Mesothelial cell of epicardium (in vitro differentiated cells): Measurements from ENCODE around the gene CLEC4G. TPM values are rescaled to one million over a fixed set of nuclear protein-coding genes. Genes with fewer than 3 reads are reported as not detected.
A peak's percentile ranks its signal among the peaks of the same experiment; 100 is the strongest.
"Not testable (repeated sequence)": the region's sequence is repeated elsewhere in the genome, so short reads cannot be mapped to it uniquely, and the experiment has no call there.

Experiments used
- DNase-seq, 2 experiments: peaks; one replicate each; pipeline ENCODE4 v3.0.0; 2021; ENCODE audit warnings: low spot score in 2 of 2; ENCODE audit not compliant: unreplicated experiment in 2 of 2
- H3K27ac Mint-ChIP-seq: 2 replicates; pipeline ENCODE4 v1.8.0; 2021; ENCODE audit warnings: mixed read lengths
- H3K27me3 Mint-ChIP-seq: 2 replicates; pipeline ENCODE4 v1.8.0; 2021; ENCODE audit warnings: low read depth, mixed read lengths
- H3K36me3 Mint-ChIP-seq: 2 replicates; pipeline ENCODE4 v1.8.0; 2021; ENCODE audit warnings: mixed read lengths
- H3K4me1 Mint-ChIP-seq: 2 replicates; pipeline ENCODE4 v1.8.0; 2021; ENCODE audit warnings: mixed read lengths
- H3K4me3 Mint-ChIP-seq: 2 replicates; pipeline ENCODE4 v1.8.0; 2021; ENCODE audit warnings: mild to moderate bottlenecking, moderate library complexity, mixed read lengths
- H3K9me3 Mint-ChIP-seq: 2 replicates; pipeline ENCODE4 v1.8.0; 2021; ENCODE audit warnings: mixed read lengths
- CTCF ChIP-seq: fragments of 200-600 bp; sonication (generic); IDR thresholded peaks from one replicate; pipeline ENCODE4 v1.5.0; 2021; ENCODE audit warnings: antibody characterized with exemption; ENCODE audit not compliant: unreplicated experiment
- total RNA-seq: library from RNA; stranded (reverse); gene quantifications from 3 replicates; pipeline ENCODE4 v1.2.1, GENCODE V29; 2021

Gene CLEC4G
- total RNA-seq, 1 donor from 2014 or later, result not detected

GRCh38 chr19:7773841-7774240 is 41.9 kb upstream of the CLEC4G start:
- Mint-ChIP-seq H3K36me3 (no peaks in the 10 kb centered on the region), H3K27ac (no peak overlapping the region), H3K4me3 (no peak overlapping the region), H3K9me3 (no peaks in the 10 kb centered on the region), H3K4me1 (peaks cover 17% of the 10 kb centered on the region), H3K27me3 (no peaks in the 10 kb centered on the region)
- no peak for TF ChIP-seq CTCF
- DNase-seq, result no peak

- H3K4me1 Mint-ChIP-seq, result peaks cover 17% of the 10 kb centered on the region
- peak overlapping the region; percentile 28 for H3K27ac Mint-ChIP-seq
- H3K27me3 Mint-ChIP-seq, result no peaks in the 10 kb centered on the region
- no peak overlapping the region for H3K4me3 Mint-ChIP-seq
- no peaks in the 10 kb centered on the region for H3K9me3 Mint-ChIP-seq
- no peaks in the 10 kb centered on the region for H3K36me3 Mint-ChIP-seq
- DNase-seq, result no peak
- TF ChIP-seq CTCF, result no peak
Measured at GRCh38 chr19:7772752-7773291, 40.9 kb upstream of the CLEC4G start.

GRCh38 chr19:7771072-7771471 is 39.2 kb upstream of the CLEC4G start:
- Mint-ChIP-seq H3K9me3 (no peaks in the 10 kb centered on the region), H3K36me3 (no peaks in the 10 kb centered on the region), H3K27ac (no peak overlapping the region), H3K4me3 (no peak overlapping the region), H3K4me1 (peaks cover 17% of the 10 kb centered on the region), H3K27me3 (peaks cover 3% of the 10 kb centered on the region)
- no peak for TF ChIP-seq CTCF
- DNase-seq, result no peak

GRCh38 chr19:7769171-7769570 is 37.3 kb upstream of the CLEC4G start:
- no peak overlapping the region for H3K27ac Mint-ChIP-seq
- no peak for TF ChIP-seq CTCF
- H3K36me3 Mint-ChIP-seq, result no peaks in the 10 kb centered on the region
- no peak overlapping the region for H3K4me3 Mint-ChIP-seq
- H3K27me3 Mint-ChIP-seq, result peaks cover 3% of the 10 kb centered on the region
- no peak for DNase-seq
- H3K9me3 Mint-ChIP-seq, result no peaks in the 10 kb centered on the region
- peaks cover 25% of the 10 kb centered on the region for H3K4me1 Mint-ChIP-seq

- peaks cover 3% of the 10 kb centered on the region for H3K9me3 Mint-ChIP-seq
- DNase-seq, result no peak
- H3K4me3 Mint-ChIP-seq, result no peak overlapping the region
- H3K4me1 Mint-ChIP-seq, result peaks cover 29% of the 10 kb centered on the region
- TF ChIP-seq CTCF, result no peak
- peaks cover 3% of the 10 kb centered on the region for H3K27me3 Mint-ChIP-seq
- no peaks in the 10 kb centered on the region for H3K36me3 Mint-ChIP-seq
- H3K27ac Mint-ChIP-seq, result no peak overlapping the region
Measured at GRCh38 chr19:7767487-7767886, 35.6 kb upstream of the CLEC4G start.

- no peak for TF ChIP-seq CTCF
- Mint-ChIP-seq H3K36me3 (no peaks in the 10 kb centered on the region), H3K27ac (no peak overlapping the region), H3K4me1 (peaks cover 22% of the 10 kb centered on the region), H3K9me3 (peaks cover 7% of the 10 kb centered on the region), H3K27me3 (peaks cover 3% of the 10 kb centered on the region), H3K4me3 (no peak overlapping the region)
- DNase-seq, result no peak
Measured at GRCh38 chr19:7766535-7766934, 34.6 kb upstream of the CLEC4G start.

- H3K4me3 Mint-ChIP-seq, H3K9me3 Mint-ChIP-seq, DNase-seq, H3K27me3 Mint-ChIP-seq, H3K36me3 Mint-ChIP-seq: not testable (repeated sequence)
- Mint-ChIP-seq H3K4me1 (peaks cover 19% of the 10 kb centered on the region), H3K27ac (peak overlapping the region; percentile 39)
Measured at GRCh38 chr19:7765043-7765442, 33.1 kb upstream of the CLEC4G start.

- not testable (repeated sequence) for DNase-seq, H3K27me3 Mint-ChIP-seq, H3K36me3 Mint-ChIP-seq
- Mint-ChIP-seq H3K9me3 (peaks cover 14% of the 10 kb centered on the region), H3K27ac (peak overlapping the region; percentile 89), H3K4me3 (peak overlapping the region; percentile 3), H3K4me1 (peaks cover 19% of the 10 kb centered on the region)
Measured at GRCh38 chr19:7764157-7764556, 32.2 kb upstream of the CLEC4G start.
